GM10266 (cell line): ENCODE measurements around the gene SP7.
"Not testable (repeated sequence)": the region's sequence is repeated elsewhere in the genome, so short reads cannot be mapped to it uniquely, and the experiment has no call there.

ENCODE experiments used
- DNase-seq: peaks from one replicate; pipeline ENCODE4 v3.0.0; 2012; ENCODE audit errors: extremely low spot score
- TF ChIP-seq, protein P1 (sequence below): IDR thresholded peaks from 2 replicates; pipeline ENCODE4 v1.5.1; 2012; ENCODE audit warnings: mild to moderate bottlenecking, low read depth; ENCODE audit not compliant: control insufficient read depth, insufficient read depth; ENCODE audit errors: missing control alignments

SP7 gene

DNA sequence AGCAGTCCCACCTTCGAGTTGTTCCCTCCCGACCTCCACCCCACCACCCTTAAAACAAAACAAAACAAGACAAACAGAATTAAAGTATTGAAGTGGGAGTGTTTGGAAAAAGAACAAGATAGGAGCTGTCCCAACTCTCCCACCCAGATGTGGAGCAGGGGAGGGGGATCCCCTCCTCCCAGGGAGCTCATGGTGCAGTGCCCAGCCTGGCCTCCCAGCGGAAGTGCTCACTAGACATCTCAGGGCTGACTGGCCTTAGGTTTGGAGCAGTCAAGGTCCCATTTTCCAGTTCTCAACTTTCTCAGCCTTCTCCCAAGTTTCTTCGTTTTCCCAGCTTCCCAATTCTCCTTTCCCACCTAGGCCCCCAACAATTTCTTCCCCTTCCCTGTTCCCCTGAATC lies 2.9 kb downstream of the SP7 start:
- TF ChIP-seq, protein P1, sequence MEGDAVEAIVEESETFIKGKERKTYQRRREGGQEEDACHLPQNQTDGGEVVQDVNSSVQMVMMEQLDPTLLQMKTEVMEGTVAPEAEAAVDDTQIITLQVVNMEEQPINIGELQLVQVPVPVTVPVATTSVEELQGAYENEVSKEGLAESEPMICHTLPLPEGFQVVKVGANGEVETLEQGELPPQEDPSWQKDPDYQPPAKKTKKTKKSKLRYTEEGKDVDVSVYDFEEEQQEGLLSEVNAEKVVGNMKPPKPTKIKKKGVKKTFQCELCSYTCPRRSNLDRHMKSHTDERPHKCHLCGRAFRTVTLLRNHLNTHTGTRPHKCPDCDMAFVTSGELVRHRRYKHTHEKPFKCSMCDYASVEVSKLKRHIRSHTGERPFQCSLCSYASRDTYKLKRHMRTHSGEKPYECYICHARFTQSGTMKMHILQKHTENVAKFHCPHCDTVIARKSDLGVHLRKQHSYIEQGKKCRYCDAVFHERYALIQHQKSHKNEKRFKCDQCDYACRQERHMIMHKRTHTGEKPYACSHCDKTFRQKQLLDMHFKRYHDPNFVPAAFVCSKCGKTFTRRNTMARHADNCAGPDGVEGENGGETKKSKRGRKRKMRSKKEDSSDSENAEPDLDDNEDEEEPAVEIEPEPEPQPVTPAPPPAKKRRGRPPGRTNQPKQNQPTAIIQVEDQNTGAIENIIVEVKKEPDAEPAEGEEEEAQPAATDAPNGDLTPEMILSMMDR: no peak
- no peak for DNase-seq

GRCh38 chr12:53332744-53333143 lies 3.4 kb downstream of the SP7 start:
- TF ChIP-seq, protein P1: no peak
- DNase-seq: no peak

DNA sequence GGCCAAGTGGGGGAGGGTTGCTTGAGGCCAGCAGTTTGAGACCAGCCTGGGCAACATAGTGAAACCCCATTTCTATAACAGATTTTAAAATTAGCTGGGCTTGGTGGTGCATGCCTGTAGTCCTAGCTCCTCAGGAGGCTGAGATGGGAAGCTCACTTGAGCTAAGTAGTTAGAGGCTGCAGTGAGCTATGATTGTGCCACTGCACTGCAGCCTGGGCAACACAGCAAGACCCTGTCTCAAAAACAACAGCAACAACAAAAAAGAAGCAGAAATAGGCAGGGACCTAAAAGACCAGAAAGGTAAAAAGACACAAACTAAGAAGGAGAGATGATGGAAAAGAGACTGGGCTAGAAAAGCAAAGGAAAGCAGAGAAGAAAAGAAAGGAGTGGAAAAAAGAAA lies 3.8 kb downstream of the SP7 start:
- not testable (repeated sequence) for DNase-seq

- TF ChIP-seq, protein P1: no peak
These were observed 5.5 kb downstream of the SP7 start for GRCh38 chr12:53330671-53331070.

GRCh38 chr12:53328043-53328435 lies 8.1 kb downstream of the SP7 start:
- DNase-seq: no peak
- TF ChIP-seq, protein P1: no peak

More at GRCh38 chr12:53330671-53331070, 5.5 kb downstream of the SP7 start:
- DNase-seq: no peak

- no peak for DNase-seq
- TF ChIP-seq, protein P1: peak; percentile 37
These were observed 8.6 kb downstream of the SP7 start for GRCh38 chr12:53327435-53328042.

- TF ChIP-seq, protein P1: no peak
- no peak for DNase-seq
These were observed 9.5 kb downstream of the SP7 start for GRCh38 chr12:53326460-53327185.
